WTC11 (cell line): ENCODE results near the gene GGA1.

Experiments used
- JAZF1 ChIP-seq: fragments of 250-450 bp; sonication (Bioruptor Pico); IDR thresholded peaks from 2 replicates; pipeline ENCODE4 v1.9.0; 2021; ENCODE audit warnings: moderate library complexity, mild to moderate bottlenecking, inconsistent platforms
- NFATC4 ChIP-seq: fragments of 250-450 bp; sonication (Bioruptor Pico); IDR thresholded peaks from 2 replicates; pipeline ENCODE4 v1.9.0; 2021; ENCODE audit warnings: mild to moderate bottlenecking
- NR3C1 ChIP-seq: sonication (generic); formaldehyde crosslinking; conservative IDR thresholded peaks from 2 replicates; pipeline ENCODE4 v1.8.1; 2023; ENCODE audit warnings: low read depth, mild to moderate bottlenecking, missing genetic modification reagents
- SP1 ChIP-seq: sonication (generic); formaldehyde crosslinking; conservative IDR thresholded peaks from 2 replicates; pipeline ENCODE4 v1.8.1; 2022; ENCODE audit warnings: missing genetic modification reagents
- TEAD1 ChIP-seq: sonication (generic); formaldehyde crosslinking; IDR thresholded peaks from 2 replicates; pipeline ENCODE4 v1.8.0; 2022; ENCODE audit warnings: mild to moderate bottlenecking, missing genetic modification reagents
- TF ChIP-seq, protein P1 (sequence below): fragments of 200-600 bp; IDR thresholded peaks from 2 replicates; pipeline ENCODE4 v1.8.0; 2022; ENCODE audit warnings: antibody characterized with exemption
- TF ChIP-seq, protein P2 (sequence below): fragments of 250-450 bp; sonication (Bioruptor Pico); IDR thresholded peaks from 2 replicates; pipeline ENCODE4 v1.9.0; 2021; ENCODE audit warnings: mild to moderate bottlenecking
- TF ChIP-seq, protein P3 (sequence below): sonication (generic); formaldehyde crosslinking; IDR thresholded peaks from 2 replicates; pipeline ENCODE4 v1.8.0; 2023; ENCODE audit warnings: mild to moderate bottlenecking, missing genetic modification reagents
- TF ChIP-seq, protein P4 (sequence below): sonication (generic); formaldehyde crosslinking; IDR thresholded peaks from 2 replicates; pipeline ENCODE4 v1.8.1; 2023; ENCODE audit warnings: mild to moderate bottlenecking, missing genetic modification reagents
- TF ChIP-seq, protein P5 (sequence below): sonication (generic); formaldehyde crosslinking; IDR thresholded peaks from 2 replicates; pipeline ENCODE4 v1.8.1; 2023; ENCODE audit warnings: mild to moderate bottlenecking, missing genetic modification reagents, moderate library complexity
- TF ChIP-seq, protein P6 (sequence below): sonication (generic); formaldehyde crosslinking; IDR thresholded peaks from 2 replicates; pipeline ENCODE4 v1.8.0; 2022; ENCODE audit warnings: mild to moderate bottlenecking, missing genetic modification reagents

DNA sequence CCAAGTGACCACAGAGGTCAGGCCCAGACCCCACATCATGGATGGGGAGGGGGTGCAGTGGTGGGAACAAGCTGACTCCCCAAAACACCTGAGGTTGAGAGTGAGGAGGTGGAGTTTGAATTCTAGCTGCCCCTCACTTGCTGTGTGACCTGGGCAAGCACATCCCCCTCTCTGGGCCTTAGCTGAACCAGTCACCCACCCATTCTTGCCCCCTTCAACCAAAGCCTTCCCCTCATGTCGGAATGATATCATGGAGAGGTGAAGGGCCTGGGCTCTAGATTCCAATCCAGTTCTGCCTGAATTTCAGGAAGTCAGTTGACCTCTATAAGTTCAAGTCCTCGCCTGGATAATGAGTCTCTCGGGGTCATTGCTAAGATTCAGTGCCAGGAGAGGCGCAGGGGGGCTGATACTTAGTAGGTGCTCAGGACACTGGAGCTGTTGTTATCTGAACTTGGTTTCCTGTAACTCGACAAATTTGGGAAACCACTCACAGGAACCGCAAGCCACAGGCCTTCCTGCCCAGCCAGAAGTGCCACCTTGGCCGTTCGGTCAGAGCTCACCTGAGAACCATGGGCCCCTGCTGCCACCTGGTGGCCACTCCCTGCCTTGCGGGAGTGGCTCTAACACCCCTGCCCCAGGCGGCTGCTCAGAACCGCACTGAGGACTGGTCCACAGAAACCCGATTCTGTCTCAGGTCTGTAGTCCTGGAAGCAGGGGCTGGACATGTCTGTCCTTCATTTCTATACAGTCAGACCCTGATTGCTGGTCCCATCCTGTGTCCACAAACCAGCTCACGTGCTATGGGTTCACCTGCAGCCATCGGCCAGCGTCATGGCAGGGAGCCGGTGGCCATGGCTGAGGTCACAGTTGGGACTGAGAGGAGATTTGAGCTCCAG, 41.5 kb upstream of the GGA1 start:
- TF ChIP-seq, protein P1, sequence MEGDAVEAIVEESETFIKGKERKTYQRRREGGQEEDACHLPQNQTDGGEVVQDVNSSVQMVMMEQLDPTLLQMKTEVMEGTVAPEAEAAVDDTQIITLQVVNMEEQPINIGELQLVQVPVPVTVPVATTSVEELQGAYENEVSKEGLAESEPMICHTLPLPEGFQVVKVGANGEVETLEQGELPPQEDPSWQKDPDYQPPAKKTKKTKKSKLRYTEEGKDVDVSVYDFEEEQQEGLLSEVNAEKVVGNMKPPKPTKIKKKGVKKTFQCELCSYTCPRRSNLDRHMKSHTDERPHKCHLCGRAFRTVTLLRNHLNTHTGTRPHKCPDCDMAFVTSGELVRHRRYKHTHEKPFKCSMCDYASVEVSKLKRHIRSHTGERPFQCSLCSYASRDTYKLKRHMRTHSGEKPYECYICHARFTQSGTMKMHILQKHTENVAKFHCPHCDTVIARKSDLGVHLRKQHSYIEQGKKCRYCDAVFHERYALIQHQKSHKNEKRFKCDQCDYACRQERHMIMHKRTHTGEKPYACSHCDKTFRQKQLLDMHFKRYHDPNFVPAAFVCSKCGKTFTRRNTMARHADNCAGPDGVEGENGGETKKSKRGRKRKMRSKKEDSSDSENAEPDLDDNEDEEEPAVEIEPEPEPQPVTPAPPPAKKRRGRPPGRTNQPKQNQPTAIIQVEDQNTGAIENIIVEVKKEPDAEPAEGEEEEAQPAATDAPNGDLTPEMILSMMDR = peak; percentile 90
- TF ChIP-seq, protein P2, sequence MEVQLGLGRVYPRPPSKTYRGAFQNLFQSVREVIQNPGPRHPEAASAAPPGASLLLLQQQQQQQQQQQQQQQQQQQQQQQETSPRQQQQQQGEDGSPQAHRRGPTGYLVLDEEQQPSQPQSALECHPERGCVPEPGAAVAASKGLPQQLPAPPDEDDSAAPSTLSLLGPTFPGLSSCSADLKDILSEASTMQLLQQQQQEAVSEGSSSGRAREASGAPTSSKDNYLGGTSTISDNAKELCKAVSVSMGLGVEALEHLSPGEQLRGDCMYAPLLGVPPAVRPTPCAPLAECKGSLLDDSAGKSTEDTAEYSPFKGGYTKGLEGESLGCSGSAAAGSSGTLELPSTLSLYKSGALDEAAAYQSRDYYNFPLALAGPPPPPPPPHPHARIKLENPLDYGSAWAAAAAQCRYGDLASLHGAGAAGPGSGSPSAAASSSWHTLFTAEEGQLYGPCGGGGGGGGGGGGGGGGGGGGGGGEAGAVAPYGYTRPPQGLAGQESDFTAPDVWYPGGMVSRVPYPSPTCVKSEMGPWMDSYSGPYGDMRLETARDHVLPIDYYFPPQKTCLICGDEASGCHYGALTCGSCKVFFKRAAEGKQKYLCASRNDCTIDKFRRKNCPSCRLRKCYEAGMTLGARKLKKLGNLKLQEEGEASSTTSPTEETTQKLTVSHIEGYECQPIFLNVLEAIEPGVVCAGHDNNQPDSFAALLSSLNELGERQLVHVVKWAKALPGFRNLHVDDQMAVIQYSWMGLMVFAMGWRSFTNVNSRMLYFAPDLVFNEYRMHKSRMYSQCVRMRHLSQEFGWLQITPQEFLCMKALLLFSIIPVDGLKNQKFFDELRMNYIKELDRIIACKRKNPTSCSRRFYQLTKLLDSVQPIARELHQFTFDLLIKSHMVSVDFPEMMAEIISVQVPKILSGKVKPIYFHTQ (CRISPR knock-in tag) = no peak
- TF ChIP-seq, protein P3, sequence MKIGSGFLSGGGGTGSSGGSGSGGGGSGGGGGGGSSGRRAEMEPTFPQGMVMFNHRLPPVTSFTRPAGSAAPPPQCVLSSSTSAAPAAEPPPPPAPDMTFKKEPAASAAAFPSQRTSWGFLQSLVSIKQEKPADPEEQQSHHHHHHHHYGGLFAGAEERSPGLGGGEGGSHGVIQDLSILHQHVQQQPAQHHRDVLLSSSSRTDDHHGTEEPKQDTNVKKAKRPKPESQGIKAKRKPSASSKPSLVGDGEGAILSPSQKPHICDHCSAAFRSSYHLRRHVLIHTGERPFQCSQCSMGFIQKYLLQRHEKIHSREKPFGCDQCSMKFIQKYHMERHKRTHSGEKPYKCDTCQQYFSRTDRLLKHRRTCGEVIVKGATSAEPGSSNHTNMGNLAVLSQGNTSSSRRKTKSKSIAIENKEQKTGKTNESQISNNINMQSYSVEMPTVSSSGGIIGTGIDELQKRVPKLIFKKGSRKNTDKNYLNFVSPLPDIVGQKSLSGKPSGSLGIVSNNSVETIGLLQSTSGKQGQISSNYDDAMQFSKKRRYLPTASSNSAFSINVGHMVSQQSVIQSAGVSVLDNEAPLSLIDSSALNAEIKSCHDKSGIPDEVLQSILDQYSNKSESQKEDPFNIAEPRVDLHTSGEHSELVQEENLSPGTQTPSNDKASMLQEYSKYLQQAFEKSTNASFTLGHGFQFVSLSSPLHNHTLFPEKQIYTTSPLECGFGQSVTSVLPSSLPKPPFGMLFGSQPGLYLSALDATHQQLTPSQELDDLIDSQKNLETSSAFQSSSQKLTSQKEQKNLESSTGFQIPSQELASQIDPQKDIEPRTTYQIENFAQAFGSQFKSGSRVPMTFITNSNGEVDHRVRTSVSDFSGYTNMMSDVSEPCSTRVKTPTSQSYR = no peak
- TF ChIP-seq NFATC4 (CRISPR knock-in tag) (no peak), SP1 (peak; percentile 44; the same call in 1 of the 2 replicates), TEAD1 (no peak), JAZF1 (CRISPR knock-in tag) (no peak), NR3C1 (CRISPR knock-in tag) (no peak)
- TF ChIP-seq, protein P4, sequence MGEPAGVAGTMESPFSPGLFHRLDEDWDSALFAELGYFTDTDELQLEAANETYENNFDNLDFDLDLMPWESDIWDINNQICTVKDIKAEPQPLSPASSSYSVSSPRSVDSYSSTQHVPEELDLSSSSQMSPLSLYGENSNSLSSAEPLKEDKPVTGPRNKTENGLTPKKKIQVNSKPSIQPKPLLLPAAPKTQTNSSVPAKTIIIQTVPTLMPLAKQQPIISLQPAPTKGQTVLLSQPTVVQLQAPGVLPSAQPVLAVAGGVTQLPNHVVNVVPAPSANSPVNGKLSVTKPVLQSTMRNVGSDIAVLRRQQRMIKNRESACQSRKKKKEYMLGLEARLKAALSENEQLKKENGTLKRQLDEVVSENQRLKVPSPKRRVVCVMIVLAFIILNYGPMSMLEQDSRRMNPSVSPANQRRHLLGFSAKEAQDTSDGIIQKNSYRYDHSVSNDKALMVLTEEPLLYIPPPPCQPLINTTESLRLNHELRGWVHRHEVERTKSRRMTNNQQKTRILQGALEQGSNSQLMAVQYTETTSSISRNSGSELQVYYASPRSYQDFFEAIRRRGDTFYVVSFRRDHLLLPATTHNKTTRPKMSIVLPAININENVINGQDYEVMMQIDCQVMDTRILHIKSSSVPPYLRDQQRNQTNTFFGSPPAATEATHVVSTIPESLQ = no peak
- TF ChIP-seq, protein P5, sequence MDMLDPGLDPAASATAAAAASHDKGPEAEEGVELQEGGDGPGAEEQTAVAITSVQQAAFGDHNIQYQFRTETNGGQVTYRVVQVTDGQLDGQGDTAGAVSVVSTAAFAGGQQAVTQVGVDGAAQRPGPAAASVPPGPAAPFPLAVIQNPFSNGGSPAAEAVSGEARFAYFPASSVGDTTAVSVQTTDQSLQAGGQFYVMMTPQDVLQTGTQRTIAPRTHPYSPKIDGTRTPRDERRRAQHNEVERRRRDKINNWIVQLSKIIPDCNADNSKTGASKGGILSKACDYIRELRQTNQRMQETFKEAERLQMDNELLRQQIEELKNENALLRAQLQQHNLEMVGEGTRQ (CRISPR knock-in tag) = no peak
- TF ChIP-seq, protein P6, sequence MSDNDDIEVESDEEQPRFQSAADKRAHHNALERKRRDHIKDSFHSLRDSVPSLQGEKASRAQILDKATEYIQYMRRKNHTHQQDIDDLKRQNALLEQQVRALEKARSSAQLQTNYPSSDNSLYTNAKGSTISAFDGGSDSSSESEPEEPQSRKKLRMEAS (CRISPR knock-in tag) = no peak
